Hematopoietic multipotent progenitor cell treated with erythropoietin and hydrocortisone succinate and interleukin-3 and kit ligand, for 15 days (in vitro differentiated cells): ENCODE measurements around the gene KCNH3.
A peak's percentile ranks its signal among the peaks of the same experiment; 100 is the strongest.

ENCODE experiments used
- DNase-seq: peaks from one replicate; pipeline ENCODE4 v3.0.0-alpha.2; 2015; ENCODE audit warnings: low spot score

KCNH3 gene

DNA sequence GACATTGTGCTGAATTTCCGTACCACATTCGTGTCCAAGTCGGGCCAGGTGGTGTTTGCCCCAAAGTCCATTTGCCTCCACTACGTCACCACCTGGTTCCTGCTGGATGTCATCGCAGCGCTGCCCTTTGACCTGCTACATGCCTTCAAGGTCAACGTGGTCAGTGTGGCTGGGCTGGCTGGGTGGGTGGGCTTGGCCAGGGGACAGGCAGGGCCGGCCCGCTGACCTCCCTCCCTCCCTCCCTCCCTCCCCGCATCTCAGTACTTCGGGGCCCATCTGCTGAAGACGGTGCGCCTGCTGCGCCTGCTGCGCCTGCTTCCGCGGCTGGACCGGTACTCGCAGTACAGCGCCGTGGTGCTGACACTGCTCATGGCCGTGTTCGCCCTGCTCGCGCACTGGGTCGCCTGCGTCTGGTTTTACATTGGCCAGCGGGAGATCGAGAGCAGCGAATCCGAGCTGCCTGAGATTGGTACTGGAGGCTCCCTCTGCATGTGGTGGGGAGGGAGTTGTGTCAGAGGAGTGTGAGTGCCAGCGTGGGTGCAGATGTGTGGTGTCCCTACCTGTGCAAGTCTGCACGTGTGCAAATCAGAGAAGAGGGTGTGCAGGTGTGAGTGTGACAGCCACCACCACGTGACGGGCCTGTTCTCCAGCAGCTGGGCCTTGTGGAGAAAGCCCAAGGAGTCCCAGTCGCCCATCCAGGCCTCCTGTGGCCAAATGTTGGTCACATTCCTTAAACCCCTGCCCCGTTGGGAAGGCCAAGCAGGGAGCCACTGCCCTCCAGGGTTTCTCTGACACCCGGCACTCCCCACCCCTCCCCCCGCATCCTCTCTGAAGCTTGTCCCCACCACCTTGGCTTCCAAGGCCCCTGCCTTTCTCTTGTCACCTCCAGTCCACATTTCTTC lies 5.3 kb downstream of the KCNH3 start:
- DNase-seq = no peak

DNA sequence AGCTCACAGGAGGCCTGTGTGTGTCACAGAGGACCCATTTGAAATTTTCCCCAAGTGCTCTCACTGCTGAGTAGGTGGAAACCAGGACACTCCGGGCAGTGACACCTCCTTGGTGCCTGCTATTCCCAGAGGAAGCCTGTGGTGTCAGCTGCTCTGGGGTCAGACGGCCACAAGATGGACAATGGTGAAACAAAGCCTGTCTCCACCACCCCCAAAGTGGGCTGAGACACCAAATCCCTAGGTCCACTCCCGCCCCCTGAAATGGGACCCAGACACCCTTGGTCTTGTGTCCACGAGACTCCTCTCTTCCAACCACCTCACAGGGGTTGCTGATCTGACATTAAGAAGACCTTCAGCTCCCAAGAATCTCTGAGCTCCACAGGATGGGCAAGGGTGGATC lies 7.0 kb downstream of the KCNH3 start:
- DNase-seq = no peak

DNA sequence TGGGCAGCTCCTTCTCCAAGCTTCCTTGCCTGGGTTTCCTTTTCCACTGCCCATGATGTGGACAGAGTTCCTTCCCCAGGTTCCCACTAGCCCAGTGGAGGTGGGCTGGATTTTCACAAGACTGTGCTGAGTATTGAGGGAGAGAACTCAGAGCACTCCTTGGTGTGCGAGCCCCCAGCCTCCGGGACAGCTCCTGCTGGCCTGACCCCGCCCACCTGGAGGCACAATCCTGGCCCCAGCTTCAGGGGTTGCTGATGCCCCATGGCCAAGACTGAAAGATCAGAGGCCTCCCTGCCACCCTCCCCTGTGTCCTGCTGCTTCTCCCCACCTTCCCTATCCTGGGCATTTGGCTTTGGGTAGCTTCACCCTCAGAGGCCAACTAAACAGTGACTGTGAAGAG lies 7.7 kb downstream of the KCNH3 start:
- DNase-seq = no peak

DNA sequence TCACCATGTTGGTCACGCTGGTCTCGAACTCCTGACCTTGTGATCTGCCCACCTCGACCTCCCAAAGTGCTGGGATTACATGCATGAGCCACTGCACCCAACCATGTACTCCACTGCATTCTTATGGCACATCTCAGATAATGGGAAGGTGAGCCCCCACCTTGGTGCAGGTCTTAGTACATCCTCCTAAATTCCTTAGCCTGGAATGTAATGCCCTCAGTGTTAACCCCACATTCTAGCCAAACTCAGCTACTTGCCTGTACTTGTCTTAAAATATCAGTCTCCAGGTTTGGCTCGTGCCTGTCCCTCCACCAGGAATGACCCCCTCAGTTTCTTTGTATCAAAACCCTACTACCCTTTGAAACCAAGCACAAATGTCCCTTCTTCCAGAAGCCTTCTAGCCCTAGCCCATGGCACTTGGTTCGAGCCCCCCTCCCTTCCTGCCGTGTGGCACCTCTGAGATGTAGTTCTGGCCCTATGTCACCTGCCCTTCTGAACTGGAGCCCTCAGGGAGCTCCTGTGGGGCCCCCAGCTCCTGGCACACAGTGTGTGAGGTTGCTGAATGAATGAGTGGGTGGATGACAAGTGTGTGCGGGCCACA lies 8.4 kb downstream of the KCNH3 start:
- DNase-seq = no peak

DNA sequence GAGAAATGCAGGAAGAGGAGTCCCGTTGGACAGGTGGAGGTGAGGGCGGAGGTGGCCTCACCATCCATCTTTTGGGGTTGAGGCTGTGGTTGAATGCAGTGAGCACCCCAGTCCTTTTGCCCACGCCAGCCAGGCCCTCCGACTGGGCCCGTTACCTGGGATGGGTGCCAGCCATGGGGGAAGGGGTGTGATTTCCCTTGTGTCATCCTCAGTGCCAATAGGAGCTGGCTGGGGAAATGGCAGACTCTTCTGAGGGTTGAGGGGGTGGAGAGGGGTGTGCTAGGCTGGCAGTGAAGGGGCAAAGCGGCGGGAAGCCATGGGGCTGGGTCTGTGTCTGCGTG lies 9.6 kb downstream of the KCNH3 start:
- DNase-seq = no peak

DNA sequence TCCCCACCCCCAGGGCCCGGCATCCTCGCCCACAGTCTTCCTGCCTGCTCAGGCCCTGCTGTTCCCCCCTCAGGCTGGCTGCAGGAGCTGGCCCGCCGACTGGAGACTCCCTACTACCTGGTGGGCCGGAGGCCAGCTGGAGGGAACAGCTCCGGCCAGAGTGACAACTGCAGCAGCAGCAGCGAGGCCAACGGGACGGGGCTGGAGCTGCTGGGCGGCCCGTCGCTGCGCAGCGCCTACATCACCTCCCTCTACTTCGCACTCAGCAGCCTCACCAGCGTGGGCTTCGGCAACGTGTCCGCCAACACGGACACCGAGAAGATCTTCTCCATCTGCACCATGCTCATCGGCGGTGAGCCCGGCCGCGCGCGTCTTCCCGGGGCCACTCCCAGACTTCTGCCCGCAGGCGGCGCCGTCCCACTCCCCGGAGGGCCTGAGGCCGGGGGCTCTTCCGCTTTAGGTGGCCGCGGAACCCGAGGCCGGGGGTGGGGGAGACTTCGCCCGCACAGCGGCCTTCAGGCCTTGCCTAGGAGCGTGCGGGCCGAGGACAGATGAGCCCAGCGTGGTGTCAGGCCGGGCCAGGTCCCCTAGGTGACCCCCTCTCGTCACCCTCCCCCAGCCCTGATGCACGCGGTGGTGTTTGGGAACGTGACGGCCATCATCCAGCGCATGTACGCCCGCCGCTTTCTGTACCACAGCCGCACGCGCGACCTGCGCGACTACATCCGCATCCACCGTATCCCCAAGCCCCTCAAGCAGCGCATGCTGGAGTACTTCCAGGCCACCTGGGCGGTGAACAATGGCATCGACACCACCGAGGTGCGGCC lies 10.2 kb downstream of the KCNH3 start:
- no peak for DNase-seq

DNA sequence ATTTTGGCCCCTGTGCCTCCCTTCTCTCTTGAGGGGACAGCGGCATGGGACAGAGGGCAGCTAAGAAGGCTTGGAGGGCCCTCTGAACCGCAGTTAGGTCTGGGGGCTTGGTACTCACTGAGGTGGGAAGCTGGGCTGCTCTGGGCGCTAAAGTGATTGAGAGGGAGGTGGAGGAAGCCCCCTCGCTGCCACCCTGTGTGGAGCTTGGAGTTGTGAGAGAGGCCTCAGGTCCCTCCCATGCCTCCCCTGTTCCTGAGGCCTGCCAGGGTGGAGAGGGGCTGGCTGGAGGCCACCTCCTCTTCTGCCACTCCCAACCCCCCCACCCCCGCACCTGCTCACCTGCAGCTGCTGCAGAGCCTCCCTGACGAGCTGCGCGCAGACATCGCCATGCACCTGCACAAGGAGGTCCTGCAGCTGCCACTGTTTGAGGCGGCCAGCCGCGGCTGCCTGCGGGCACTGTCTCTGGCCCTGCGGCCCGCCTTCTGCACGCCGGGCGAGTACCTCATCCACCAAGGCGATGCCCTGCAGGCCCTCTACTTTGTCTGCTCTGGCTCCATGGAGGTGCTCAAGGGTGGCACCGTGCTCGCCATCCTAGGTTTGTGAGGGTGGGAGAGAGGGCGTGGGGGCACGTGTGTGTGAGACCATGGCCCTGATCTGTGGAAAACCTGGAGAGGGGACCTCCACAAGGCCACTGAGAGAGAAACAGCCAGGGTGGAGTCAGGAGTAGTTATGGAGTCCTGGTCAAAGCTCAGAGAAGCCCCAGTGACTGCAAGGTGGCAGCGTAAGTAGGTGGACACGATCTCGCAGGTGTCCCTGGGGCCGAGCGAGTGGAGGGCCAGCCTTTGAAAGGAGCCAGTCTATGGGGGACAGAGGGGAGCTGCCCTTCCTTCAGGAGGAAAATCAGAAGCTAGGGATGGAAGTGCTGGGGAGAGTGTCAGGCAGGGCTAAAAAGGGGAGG lies 11.2 kb downstream of the KCNH3 start:
- no peak for DNase-seq

DNA sequence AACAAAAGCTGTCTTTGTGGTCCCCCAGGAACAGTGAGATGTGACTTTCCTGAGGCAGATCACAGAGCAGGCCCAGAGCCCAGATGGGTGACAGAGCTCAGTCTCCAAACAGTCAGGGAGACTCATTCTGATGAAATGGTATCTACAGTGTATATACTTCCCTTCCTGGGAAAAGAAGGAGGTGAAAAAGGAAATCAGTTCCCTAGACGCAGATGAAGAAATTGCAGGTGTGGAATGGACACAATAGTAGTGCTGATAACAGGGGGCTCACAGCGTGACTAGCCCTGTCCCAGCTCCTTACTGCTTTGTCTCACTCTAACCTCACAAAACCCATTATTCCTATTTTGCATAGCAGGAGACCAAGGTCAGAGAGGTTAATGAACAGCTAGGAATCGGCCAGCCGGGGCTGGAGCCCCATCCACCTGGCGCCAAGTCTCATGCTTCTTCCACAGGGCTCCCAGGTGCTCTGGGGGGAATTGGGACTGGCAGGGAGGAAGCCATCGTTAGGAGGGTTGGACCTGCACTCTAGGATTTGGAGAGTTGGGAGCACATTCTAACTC lies 11.9 kb downstream of the KCNH3 start:
- no peak for DNase-seq

DNA sequence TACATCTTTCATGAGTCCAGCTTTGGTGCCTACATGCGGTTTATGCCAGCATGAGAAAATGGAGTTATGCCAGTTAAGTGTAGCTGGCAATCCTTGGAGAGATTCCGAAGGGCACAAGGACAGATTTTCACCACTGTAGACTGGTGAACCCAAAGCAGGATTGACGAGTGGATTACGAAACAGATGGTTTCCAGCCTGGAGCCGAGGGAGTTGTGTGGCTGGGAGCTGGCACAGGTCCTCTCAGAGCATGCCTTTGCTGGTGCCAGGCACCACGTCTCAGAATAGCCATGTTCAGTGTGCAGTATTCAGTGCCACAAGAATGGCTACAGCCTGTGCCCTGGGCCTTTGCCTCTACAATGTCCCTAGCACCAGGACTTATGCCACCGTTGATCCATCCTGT lies 13.2 kb downstream of the KCNH3 start:
- no peak for DNase-seq

DNA sequence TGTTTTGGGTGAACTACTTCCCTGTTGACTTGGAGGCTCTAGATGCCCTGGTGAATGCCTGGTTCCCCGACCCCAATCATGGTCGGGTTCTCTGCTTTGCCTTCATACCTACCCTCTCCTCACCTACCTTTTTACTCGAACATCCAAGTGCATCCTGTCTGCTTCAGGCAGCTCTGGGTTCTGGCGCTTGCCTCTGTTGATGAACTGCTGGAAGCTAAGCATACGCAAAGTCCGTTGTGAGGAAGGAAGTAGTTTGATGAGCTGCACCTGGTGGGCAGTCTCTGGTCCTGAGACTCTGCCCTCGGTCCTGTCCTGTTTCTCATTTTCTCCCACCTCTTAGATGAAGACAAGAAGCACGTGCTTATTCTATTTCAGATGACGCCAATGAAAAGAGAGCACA lies 13.6 kb downstream of the KCNH3 start:
- no peak for DNase-seq

DNA sequence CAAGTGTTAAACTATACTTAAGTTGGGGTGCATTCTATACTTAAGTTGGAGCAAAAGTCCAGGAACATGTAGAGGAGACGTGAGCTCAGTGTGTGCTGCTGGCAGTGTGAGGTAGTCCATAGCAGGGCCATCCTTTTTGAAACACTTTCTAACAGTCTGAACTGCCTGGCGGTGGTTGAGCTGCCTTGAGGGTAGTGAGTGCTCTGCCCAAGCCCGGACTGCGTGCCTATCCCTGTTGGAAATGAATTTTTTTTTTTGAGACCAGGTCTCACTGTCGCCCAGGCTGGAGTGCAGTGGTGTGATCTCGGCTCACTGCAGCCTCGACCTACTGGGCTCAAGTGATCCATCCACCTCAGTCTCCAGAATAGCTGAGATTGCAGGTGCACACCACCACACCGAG lies 14.1 kb downstream of the KCNH3 start:
- no peak for DNase-seq

DNA sequence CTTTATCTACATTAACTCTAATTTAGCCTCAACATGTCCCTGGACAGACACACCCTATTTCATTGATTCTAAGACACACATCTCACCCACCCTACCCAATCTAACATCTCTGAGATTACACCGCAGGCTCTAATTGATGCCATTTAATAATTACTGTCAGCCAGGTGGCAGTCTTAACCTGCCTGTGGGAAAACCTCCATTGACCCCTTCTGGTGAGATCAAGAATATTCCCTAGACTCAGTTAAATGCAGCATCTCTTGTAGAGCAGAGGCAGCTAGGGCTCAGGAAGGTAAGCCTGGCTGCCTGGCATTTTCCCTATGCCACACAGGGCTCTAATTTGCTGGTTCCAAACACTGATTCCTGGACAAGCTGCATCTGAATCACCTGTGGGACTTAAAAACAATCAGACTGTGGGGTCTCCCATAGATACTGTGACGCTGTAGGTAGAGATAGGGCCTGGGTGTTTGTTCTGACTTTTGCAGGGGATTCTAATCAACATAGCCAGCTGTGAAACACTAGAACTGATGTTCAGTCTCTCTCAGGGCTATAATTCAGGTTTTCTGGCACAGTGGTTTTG lies 14.8 kb downstream of the KCNH3 start:
- peak; percentile 40 for DNase-seq

DNA sequence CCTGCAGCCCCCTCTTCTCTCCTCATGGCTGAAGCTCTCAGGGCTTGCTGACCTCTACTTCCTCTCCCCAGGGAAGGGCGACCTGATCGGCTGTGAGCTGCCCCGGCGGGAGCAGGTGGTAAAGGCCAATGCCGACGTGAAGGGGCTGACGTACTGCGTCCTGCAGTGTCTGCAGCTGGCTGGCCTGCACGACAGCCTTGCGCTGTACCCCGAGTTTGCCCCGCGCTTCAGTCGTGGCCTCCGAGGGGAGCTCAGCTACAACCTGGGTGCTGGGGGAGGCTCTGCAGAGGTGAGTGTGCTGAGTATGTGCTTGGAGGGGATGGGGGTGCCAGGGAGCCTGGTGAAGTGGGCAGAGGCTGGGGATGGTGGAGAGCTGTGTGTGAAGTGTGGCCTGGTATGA lies 15.4 kb downstream of the KCNH3 start:
- DNase-seq = no peak

DNA sequence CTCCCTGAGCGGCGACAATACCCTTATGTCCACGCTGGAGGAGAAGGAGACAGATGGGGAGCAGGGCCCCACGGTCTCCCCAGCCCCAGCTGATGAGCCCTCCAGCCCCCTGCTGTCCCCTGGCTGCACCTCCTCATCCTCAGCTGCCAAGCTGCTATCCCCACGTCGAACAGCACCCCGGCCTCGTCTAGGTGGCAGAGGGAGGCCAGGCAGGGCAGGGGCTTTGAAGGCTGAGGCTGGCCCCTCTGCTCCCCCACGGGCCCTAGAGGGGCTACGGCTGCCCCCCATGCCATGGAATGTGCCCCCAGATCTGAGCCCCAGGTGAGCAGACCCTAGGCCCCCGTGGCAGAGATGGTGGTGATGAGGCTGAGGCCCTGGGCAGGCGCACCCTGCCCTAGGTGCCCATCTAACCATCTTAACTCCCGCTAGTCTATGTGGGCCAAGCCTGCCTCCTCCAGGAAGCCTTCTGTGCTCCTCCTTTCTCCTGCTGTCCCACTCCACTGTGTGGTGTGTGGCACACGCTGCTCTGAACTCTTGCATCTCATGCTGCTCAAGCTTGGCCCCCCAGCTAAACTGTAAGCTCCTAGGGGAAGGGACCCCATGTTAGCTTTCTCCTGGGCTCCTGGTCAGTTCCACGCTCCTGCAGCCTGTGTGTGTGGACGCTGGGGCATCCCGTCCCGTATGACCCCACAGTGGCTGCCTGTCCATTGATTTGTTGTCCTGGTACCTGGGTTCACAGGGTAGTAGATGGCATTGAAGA lies 17.0 kb downstream of the KCNH3 start:
- no peak for DNase-seq

DNA sequence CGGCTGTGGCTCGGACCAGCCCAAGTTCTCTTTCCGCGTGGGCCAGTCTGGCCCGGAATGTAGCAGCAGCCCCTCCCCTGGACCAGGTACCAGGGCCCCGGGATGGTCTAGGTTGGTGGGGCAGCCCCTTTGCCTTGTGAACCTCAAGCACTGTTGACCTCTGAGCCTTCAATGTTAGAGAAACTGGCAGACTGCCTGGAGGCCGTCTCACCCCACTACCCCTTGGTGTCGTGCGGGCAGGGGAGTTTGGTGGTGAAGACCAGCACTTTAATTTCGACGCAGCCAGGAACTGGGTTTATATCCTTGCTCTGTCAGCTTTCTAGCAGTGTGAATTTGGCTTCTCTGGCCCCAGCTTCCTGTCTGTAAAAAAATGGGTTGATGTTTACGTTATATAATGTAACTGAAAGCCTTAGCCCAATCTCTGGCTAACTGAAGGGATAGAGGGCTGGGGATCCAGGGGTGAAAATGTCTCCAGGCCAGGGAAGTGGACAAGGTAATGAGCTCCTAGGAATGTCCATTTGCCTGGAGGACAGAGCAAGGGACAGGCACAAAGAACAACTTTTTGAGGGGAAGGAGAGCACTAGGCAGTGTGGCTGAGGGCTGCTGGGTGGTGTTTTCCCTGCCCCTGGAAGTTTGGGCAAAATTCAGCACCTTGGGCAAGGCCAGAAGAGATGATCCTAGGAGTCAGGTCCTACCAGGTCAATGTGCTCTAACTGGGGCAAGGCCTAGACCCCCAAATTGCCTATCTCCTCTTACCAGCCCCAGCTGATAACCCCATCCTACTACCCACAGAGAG lies 17.8 kb downstream of the KCNH3 start:
- no peak for DNase-seq

DNA sequence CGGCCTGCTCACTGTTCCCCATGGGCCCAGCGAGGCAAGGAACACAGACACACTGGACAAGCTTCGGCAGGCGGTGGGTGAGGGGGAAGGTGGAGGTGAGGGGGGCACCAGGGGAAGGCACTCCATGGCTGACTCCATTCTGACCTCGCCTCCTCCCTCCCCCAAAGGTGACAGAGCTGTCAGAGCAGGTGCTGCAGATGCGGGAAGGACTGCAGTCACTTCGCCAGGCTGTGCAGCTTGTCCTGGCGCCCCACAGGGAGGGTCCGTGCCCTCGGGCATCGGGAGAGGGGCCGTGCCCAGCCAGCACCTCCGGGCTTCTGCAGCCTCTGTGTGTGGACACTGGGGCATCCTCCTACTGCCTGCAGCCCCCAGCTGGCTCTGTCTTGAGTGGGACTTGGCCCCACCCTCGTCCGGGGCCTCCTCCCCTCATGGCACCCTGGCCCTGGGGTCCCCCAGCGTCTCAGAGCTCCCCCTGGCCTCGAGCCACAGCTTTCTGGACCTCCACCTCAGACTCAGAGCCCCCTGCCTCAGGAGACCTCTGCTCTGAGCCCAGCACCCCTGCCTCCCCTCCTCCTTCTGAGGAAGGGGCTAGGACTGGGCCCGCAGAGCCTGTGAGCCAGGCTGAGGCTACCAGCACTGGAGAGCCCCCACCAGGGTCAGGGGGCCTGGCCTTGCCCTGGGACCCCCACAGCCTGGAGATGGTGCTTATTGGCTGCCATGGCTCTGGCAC lies 18.5 kb downstream of the KCNH3 start:
- no peak for DNase-seq

DNA sequence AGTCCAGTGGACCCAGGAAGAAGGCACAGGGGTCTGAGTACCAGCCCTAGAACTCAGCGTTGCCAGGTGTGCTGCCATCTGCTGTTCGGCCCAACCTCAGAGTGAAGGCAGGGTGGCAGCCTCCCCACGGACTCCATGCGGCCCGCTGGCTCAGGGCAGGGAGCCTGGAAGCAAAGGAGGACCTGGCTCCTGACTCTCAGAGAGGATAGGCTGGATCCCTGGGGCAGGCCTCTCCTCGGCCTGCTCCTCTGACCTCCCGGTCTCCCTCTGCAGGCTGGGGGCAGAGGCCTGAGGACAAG lies 19.0 kb downstream of the KCNH3 start:
- no peak for DNase-seq

DNA sequence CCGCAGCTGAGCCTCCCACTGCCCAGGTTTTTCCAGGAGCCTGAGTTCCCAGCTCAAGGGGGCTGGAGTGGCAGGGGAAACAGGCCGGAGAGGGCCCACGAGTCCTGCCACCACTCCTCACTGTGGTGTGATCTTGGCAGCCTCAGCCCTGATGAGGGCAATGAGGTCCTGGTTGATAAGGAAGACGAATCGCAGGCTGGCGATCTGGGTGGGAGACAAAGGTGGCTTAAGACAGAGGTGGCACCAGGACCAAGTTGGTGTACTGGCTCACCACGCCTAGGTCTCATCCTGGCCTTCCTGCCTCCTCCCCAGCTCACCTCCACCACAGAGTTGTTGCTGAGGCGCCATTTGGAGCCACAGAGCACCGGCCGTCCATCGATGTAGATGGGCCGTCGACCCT lies 19.7 kb downstream of the KCNH3 start:
- DNase-seq = no peak

DNA sequence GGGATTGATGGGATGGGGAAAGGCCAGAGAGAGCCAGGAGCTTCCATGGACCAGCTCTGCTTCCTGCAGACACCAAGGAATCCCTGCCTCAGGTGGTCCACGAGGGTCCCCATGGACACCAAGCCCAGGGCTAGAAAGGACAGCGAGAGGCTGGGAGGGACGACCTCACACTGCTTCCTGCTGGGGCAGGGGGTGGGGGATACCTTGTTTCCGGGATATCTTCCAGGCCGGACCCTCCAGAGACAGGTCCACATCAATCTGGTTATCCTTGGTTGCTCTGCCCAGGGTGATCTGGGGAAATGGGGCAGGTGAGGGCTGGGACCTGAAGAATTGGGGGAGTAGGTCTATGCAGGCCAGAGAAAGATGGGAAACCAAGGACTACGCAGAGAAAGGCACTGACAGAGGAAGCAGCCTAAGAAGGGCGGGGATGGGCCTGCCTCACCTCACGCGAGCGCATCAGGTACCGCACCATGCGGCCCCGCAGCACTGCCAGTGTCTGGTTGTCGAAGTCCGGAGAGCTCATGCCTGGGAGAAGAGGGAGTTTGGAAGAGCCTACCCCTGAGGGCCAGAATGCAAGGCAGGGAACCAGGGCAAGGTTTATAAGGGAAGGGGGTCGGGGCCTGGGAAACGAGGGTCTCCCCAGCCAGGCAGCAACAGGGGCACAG lies 20.3 kb downstream of the KCNH3 start:
- no peak for DNase-seq
